IMR-90 (cell line): ENCODE results near the gene PDZD7. TPM values are rescaled to one million over a fixed set of nuclear protein-coding genes. Genes with fewer than 3 reads are reported as not detected.

Experiments
- ATAC-seq: fragments of 200-7000 bp; cut with Tn5 transposase; 2 replicates; pipeline ENCODE4 v1.9.1; 2020; ENCODE audit warnings: low read depth, mild to moderate bottlenecking, moderate library complexity
- BruUV-seq: library from RNA; stranded (reverse); fragments of 400-500 nt; replicated peaks from 2 replicates; lab custom pipeline; 2021; lab: Mats Ljungman, UMichigan
- CTCF ChIA-PET: fragments of 300-600 bp; formaldehyde crosslinking; extraction: SDS; loops from one replicate; lab custom pipeline; 2021; ENCODE audit warnings: antibody characterized with exemption; lab: Yijun Ruan, JAX
- POLR2A ChIA-PET: fragments of 300-600 bp; sonication (Branson Sonifier 250); formaldehyde crosslinking; loops from one replicate; lab custom pipeline; 2022; ENCODE audit warnings: antibody characterized with exemption; ENCODE audit not compliant: unreplicated experiment; lab: Charles Lee
- DNase-seq: peaks from one replicate; pipeline ENCODE4 v3.0.0; 2013
- H2AFZ ChIP-seq: replicated peaks from 2 replicates; pipeline ENCODE3; 2013; ENCODE audit warnings: low read length, mild to moderate bottlenecking; ENCODE audit not compliant: poor library complexity
- H2AK5ac ChIP-seq: 2 replicates; pipeline ENCODE4 v1.6.1; 2013; ENCODE audit warnings: low read depth, low read length, inconsistent platforms
- H2AK9ac ChIP-seq: replicated peaks from 2 replicates; pipeline ENCODE3; 2013; ENCODE audit warnings: mild to moderate bottlenecking, low read depth, low read length, moderate library complexity; ENCODE audit not compliant: poor library complexity
- H2BK120ac ChIP-seq: 2 replicates; pipeline ENCODE4 v1.6.1; 2013; ENCODE audit warnings: low read depth, low read length, inconsistent platforms
- H2BK15ac ChIP-seq: 3 replicates; pipeline ENCODE4 v1.6.1; 2013; ENCODE audit warnings: low read depth, low read length, inconsistent platforms
- H2BK20ac ChIP-seq: 2 replicates; pipeline ENCODE4 v1.6.1; 2013; ENCODE audit warnings: low read depth, mild to moderate bottlenecking, inconsistent platforms, low read length, moderate library complexity
- H2BK5ac ChIP-seq: 2 replicates; pipeline ENCODE4 v1.6.1; 2013; ENCODE audit warnings: mild to moderate bottlenecking, low read depth, low read length, inconsistent platforms; ENCODE audit not compliant: poor library complexity, severe bottlenecking
- H3K14ac ChIP-seq: replicated peaks from 2 replicates; pipeline ENCODE4 v1.6.1; 2013; ENCODE audit warnings: low read depth, low read length, inconsistent platforms
- H3K18ac ChIP-seq: 2 replicates; pipeline ENCODE4 v1.6.1; 2013; ENCODE audit warnings: low read depth, low read length, control low read depth
- H3K23ac ChIP-seq: 2 replicates; pipeline ENCODE4 v1.6.1; 2013; ENCODE audit warnings: low read depth, low read length, inconsistent platforms
- H3K27ac ChIP-seq: 2 replicates; pipeline ENCODE4 v1.5.1; 2013; ENCODE audit warnings: mild to moderate bottlenecking, control low read depth, low read length; ENCODE audit not compliant: insufficient read depth
- H3K27me3 ChIP-seq: 2 replicates; pipeline ENCODE4 v1.6.1; 2013; ENCODE audit warnings: low read length; ENCODE audit not compliant: control insufficient read depth, insufficient read depth
- H3K36me3 ChIP-seq: 2 replicates; pipeline ENCODE4 v1.6.1; 2013; ENCODE audit warnings: low read length, mixed read lengths; ENCODE audit not compliant: control insufficient read depth, insufficient read depth
- H3K4ac ChIP-seq: 2 replicates; pipeline ENCODE4 v1.6.1; 2013; ENCODE audit warnings: low read depth, low read length, inconsistent platforms
- H3K4me1 ChIP-seq: 2 replicates; pipeline ENCODE4 v1.6.1; 2013; ENCODE audit warnings: low read length, mixed read lengths; ENCODE audit not compliant: control insufficient read depth, insufficient read depth
- H3K4me2 ChIP-seq: 2 replicates; pipeline ENCODE4 v1.6.1; 2013; ENCODE audit warnings: low read depth, mild to moderate bottlenecking, control low read depth, low read length, moderate library complexity
- H3K4me3 ChIP-seq: 2 replicates; pipeline ENCODE4 v1.5.1; 2013; ENCODE audit warnings: low read depth, mild to moderate bottlenecking, control low read depth, low read length, moderate library complexity; ENCODE audit not compliant: insufficient read depth
- H3K56ac ChIP-seq: 2 replicates; pipeline ENCODE4 v1.6.1; 2013; ENCODE audit warnings: low read length, inconsistent platforms; ENCODE audit not compliant: insufficient read depth; ENCODE audit errors: extremely low read depth
- H3K79me1 ChIP-seq, 2 experiments: 2 replicates each; pipeline ENCODE4 v1.6.1; 2013; ENCODE audit warnings: low read length in 2 of 2, inconsistent platforms in 1 of 2, low read depth in 1 of 2
- H3K9ac ChIP-seq: 2 replicates; pipeline ENCODE4 v1.6.1; 2013; ENCODE audit warnings: low read depth, low read length, control low read depth
- H3K9me1 ChIP-seq: 2 replicates; pipeline ENCODE4 v1.6.1; 2013; ENCODE audit warnings: low read length, inconsistent platforms; ENCODE audit not compliant: insufficient read depth
- H3K9me3 ChIP-seq: 2 replicates; pipeline ENCODE4 v1.6.1; 2013; ENCODE audit warnings: low read length; ENCODE audit not compliant: control insufficient read depth, insufficient read depth
- H4K20me1 ChIP-seq: 2 replicates; pipeline ENCODE4 v1.6.1; 2013; ENCODE audit warnings: low read length, inconsistent platforms; ENCODE audit not compliant: insufficient read depth
- H4K5ac ChIP-seq: 2 replicates; pipeline ENCODE4 v1.6.1; 2013; ENCODE audit warnings: mild to moderate bottlenecking, low read depth, low read length, control low read depth
- H4K8ac ChIP-seq, 2 experiments: 2 replicates each; pipeline ENCODE4 v1.6.1; 2013; ENCODE audit warnings: low read depth in 2 of 2, low read length in 2 of 2, control low read depth in 1 of 2, inconsistent platforms in 1 of 2
- H4K91ac ChIP-seq: 2 replicates; pipeline ENCODE4 v1.6.1; 2013; ENCODE audit warnings: low read depth, low read length, inconsistent platforms; ENCODE audit not compliant: insufficient read depth
- BHLHE40 ChIP-seq: fragments of 150-350 bp; IDR thresholded peaks from 2 replicates; pipeline ENCODE4 v1.6.1; 2016; ENCODE audit warnings: mild to moderate bottlenecking, low read depth, low read length
- CEBPB ChIP-seq: IDR thresholded peaks from 2 replicates; pipeline ENCODE4 v1.6.1; 2012; ENCODE audit warnings: low read depth, low read length, improper control_type of control experiment
- CHD1 ChIP-seq: IDR thresholded peaks from 2 replicates; pipeline ENCODE4 v1.6.1; 2012; ENCODE audit warnings: low read depth, low read length, improper control_type of control experiment
- CTCF ChIP-seq: conservative IDR thresholded peaks from 2 replicates; pipeline ENCODE4 v1.5.1; 2012; ENCODE audit warnings: mild to moderate bottlenecking, low read depth, low read length, improper control_type of control experiment
- ELK1 ChIP-seq: fragments of 150-350 bp; IDR thresholded peaks from 2 replicates; pipeline ENCODE4 v1.6.1; 2016; ENCODE audit warnings: low read depth, mild to moderate bottlenecking, low read length, moderate library complexity, borderline replicate concordance
- FOS ChIP-seq: fragments of 150-350 bp; IDR thresholded peaks from 2 replicates; pipeline ENCODE4 v1.6.1; 2016; ENCODE audit warnings: low read depth, low read length
- MAFK ChIP-seq: IDR thresholded peaks from 2 replicates; pipeline ENCODE4 v1.6.1; 2012; ENCODE audit warnings: low read depth, low read length, improper control_type of control experiment
- MAZ ChIP-seq: IDR thresholded peaks from 2 replicates; pipeline ENCODE4 v1.6.1; 2012; ENCODE audit warnings: low read depth, mild to moderate bottlenecking, low read length, improper control_type of control experiment, moderate library complexity, borderline replicate concordance
- MXI1 ChIP-seq: IDR thresholded peaks from 2 replicates; pipeline ENCODE4 v1.6.1; 2012; ENCODE audit warnings: low read depth, mild to moderate bottlenecking, low read length, moderate library complexity, borderline replicate concordance
- NFE2L2 ChIP-seq: fragments of 150-350 bp; IDR thresholded peaks from 2 replicates; pipeline ENCODE4 v1.6.1; 2016; ENCODE audit warnings: low read depth, mild to moderate bottlenecking, low read length
- POLR2A ChIP-seq: IDR thresholded peaks from 2 replicates; pipeline ENCODE4 v1.6.1; 2012; ENCODE audit warnings: mild to moderate bottlenecking, low read depth, low read length
- RAD21 ChIP-seq: IDR thresholded peaks from 2 replicates; pipeline ENCODE4 v1.6.1; 2012; ENCODE audit warnings: low read length, improper control_type of control experiment
- RCOR1 ChIP-seq: IDR thresholded peaks from 2 replicates; pipeline ENCODE4 v1.6.1; 2012; ENCODE audit warnings: mild to moderate bottlenecking, low read length, improper control_type of control experiment; ENCODE audit not compliant: insufficient replicate concordance
- RFX5 ChIP-seq: IDR thresholded peaks from 2 replicates; pipeline ENCODE4 v1.8.0; 2012; ENCODE audit warnings: low read depth, mild to moderate bottlenecking, low read length, moderate library complexity
- SMC3 ChIP-seq: fragments of 150-350 bp; IDR thresholded peaks from 2 replicates; pipeline ENCODE4 v1.6.1; 2016; ENCODE audit warnings: low read depth, mild to moderate bottlenecking, antibody characterized with exemption, low read length, moderate library complexity
- WGBS, 2 experiments: methylation state at CpG; one replicate each; pipeline versions ENCODE4 v1.1.5 to v1.1.7; 2013; ENCODE audit warnings: missing lambda C conversion rate in 2 of 2; ENCODE audit not compliant: insufficient read length in 1 of 2; ENCODE audit errors: extremely low coverage in 2 of 2; 5-methylcytosine and 5-hydroxymethylcytosine counted together
- dilution Hi-C: fragments of 300-500 bp; cut with HindIII; formaldehyde crosslinking; loops from one replicate; pipeline ENCODE4 v1.14.3; 2018; ENCODE audit warnings: low sequenced_read_pairs; ENCODE audit not compliant: unreplicated experiment
- in situ Hi-C: fragments of 300-500 bp; cut with MboI; formaldehyde crosslinking; loops from 3 replicates; pipeline ENCODE4 v1.14.3; 2019; ENCODE audit warnings: low sequenced_read_pairs, inconsistent platforms, mixed read lengths
- intact Hi-C: fragments of 100-400 bp; cut with micrococcal nuclease; formaldehyde crosslinking; loops from 2 replicates; pipeline ENCODE4 v1.10.0; 2022
- polyA plus RNA-seq, 3 experiments: library from polyadenylated mRNA; depleted of rRNA; stranded (reverse); fragments of >200 nt; gene quantifications; 2 replicates each; pipeline ENCODE4 v1.2.3, GENCODE V29; 2012; ENCODE audit warnings: low replicate concordance in 1 of 3
- total RNA-seq: library from RNA; depleted of rRNA; stranded (reverse); fragments of >200 nt; gene quantifications from 2 replicates; pipeline ENCODE4 v1.2.3, GENCODE V29; 2012
- TF ChIP-seq, protein P1 (sequence below): fragments of 150-350 bp; IDR thresholded peaks from 2 replicates; pipeline ENCODE4 v1.6.1; 2017; ENCODE audit warnings: mild to moderate bottlenecking, antibody characterized with exemption, low read length, low read depth

The PDZD7 gene
- total and polyA plus RNA-seq, 2 of the 4 experiments (the other 2 are of a cell fraction): 0.90 to 1.5 TPM

- Histone ChIP-seq H4K91ac (no peak overlapping the region), H3K27ac (no peak overlapping the region), H3K79me1 (no peaks in the 10 kb centered on the region), H3K9me1 (no peaks in the 10 kb centered on the region), H4K20me1 (no peaks in the 10 kb centered on the region), H3K14ac (no peak overlapping the region), H2AK9ac (no peak overlapping the region), H3K9ac (no peak overlapping the region), H2BK5ac (no peak overlapping the region), H3K56ac (no peak overlapping the region; the same call in 1 of the 2 replicates), H3K4ac (no peak overlapping the region), H3K36me3 (no peaks in the 10 kb centered on the region), H4K5ac (no peak overlapping the region), H2BK120ac (no peak overlapping the region), H3K27me3 (peaks cover 1% of the 10 kb centered on the region; the same call in 1 of the 2 replicates), H4K8ac (no peak overlapping the region), H3K23ac (no peak overlapping the region), H2AFZ (no peak overlapping the region), H3K4me2 (no peak overlapping the region), H3K18ac (no peak overlapping the region), H2AK5ac (no peak overlapping the region; the same call in 1 of the 2 replicates), H3K4me3 (no peak overlapping the region), H3K4me1 (no peaks in the 10 kb centered on the region; the same call in 1 of the 2 replicates), H3K9me3 (no peaks in the 10 kb centered on the region), H2BK15ac (no peak overlapping the region), H2BK20ac (no peak overlapping the region)
- POLR2A ChIA-PET: no interaction called here
- CTCF ChIA-PET: no interaction called here
- dilution Hi-C loops (no loop called here), intact Hi-C loops (no loop called here), in situ Hi-C loops (no loop called here)
- TF ChIP-seq RAD21 (no peak), CHD1 (no peak), MAFK (no peak), RCOR1 (no peak), MXI1 (no peak), RFX5 (no peak), FOS (no peak), MAZ (no peak), SMC3 (no peak), ELK1 (no peak), POLR2A (no peak), BHLHE40 (no peak), CEBPB (no peak), CTCF (no peak), NFE2L2 (no peak)
- TF ChIP-seq, protein P1, sequence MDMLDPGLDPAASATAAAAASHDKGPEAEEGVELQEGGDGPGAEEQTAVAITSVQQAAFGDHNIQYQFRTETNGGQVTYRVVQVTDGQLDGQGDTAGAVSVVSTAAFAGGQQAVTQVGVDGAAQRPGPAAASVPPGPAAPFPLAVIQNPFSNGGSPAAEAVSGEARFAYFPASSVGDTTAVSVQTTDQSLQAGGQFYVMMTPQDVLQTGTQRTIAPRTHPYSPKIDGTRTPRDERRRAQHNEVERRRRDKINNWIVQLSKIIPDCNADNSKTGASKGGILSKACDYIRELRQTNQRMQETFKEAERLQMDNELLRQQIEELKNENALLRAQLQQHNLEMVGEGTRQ: no peak
- WGBS, 2 experiments: 71% methylated on average over 4 of the region's 11 CpGs; no CpG with 5 or more reads in 1 of the 2 experiments
- no TSS peak for BruUV-seq
- ATAC-seq: no peak
- no peak for DNase-seq
These were observed 9.2 kb downstream of the PDZD7 start for GRCh38 chr10:101021692-101022251.
